ENCODE measurements around the gene RAMP3.
"Not testable (repeated sequence)": the region's sequence is repeated elsewhere in the genome, so short reads cannot be mapped to it uniquely, and the experiment has no call there.

RAMP3 gene

DNA sequence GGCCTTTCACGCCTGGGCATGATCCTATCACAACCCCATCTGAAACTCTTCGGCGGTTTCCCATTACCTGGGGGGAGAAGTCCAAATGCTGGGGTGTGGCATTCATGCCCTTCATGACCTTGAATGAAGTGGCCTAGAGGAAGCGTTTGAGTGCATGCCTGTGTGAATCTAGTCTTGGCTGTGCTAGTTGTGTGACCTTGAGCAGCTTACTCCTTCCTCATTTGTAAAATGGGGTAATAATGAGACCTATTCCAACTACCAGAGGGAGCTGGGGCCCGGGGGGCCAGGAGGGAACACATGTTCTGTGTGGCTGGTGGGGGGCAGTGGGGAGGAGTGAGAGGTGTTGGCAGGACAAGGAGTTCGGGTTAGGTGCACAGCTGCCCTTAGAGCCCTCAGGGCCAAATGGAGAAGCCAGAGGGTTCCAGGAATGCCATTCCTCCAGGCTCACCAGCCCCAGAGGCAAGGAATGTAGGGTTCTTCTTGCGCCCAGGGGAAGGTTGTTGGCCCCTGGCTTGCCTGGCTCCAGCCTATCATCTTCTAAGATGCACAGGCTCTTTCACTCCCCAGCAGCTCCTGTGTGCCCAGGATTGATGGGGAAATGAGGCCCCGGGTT lies 24.8 kb upstream of the RAMP3 start:
- no peak for DNase-seq

- DNase-seq: no peak
These were observed 24.2 kb upstream of the RAMP3 start for GRCh38 chr7:45133352-45133751.

- no peak for DNase-seq
These were observed 23.7 kb upstream of the RAMP3 start for GRCh38 chr7:45133877-45134276.

DNA sequence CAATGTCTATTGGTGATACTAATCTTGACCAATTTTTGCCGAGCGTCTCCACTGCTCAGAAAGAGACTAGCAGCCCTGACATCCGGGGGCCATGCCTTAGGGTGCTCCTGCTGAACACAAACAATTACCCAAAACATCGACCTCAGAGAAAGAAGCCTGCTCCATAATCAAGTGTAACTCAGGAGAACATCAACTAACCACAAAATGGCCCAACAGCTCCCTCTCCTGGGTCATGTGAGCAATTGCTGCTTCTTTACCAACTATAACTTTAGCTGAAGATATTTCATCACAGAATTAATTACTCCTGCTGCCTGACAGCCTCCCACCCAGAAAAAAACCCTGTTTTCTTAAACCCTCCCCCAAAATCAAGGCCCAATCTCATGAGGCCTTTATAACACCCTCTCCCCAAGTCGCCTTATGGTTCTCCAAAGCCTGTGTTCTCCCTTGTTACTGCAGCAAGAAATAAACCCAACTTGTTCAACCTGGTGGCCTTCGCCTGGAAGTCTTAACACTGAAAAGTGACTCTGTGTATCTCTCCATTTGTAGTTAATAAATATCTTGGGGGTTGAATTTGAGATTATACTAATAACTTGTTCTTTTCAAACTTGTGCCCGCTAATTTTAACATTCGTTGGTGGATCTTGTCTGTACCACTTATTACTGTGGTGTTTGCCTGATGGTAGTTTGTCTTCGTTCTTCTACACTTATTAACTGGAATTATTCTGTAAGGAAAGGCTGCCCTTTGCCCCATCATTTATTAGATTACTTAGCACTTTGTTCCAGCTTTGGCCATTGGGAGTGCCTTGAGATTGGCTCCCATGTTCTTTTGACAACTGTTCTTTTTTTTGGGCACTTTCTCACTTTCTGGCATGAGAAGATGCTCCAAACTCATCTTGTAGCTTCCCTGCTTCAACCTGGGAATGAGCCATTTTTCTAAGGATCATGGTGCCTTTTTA lies 21.2 kb upstream of the RAMP3 start:
- peak; percentile 25 to 81 (median 57) for DNase-seq

- DNase-seq: no peak
These were observed 18.9 kb upstream of the RAMP3 start for GRCh38 chr7:45138433-45139267.

DNA sequence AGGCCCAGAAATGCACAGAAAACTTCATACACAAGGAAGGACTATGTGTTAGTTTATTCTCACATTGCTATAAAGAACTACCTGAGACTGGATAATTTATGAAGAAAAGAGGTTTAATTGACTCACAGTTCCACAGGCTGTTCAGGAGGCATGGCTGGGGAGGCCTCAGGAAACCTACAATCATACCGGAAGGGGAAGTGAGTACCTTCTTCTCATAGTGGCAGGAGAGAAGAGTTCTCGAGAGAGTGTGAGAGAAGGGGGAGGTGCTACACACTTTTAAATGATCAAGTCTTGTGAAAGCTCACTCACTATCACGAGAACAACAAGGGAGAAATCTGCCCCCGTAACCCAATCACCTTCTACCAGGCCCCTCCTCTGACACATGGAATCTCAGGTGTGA lies 16.8 kb upstream of the RAMP3 start:
- no peak for DNase-seq

GRCh38 chr7:45143616-45144015 lies 14.0 kb upstream of the RAMP3 start:
- DNase-seq: no peak

DNA sequence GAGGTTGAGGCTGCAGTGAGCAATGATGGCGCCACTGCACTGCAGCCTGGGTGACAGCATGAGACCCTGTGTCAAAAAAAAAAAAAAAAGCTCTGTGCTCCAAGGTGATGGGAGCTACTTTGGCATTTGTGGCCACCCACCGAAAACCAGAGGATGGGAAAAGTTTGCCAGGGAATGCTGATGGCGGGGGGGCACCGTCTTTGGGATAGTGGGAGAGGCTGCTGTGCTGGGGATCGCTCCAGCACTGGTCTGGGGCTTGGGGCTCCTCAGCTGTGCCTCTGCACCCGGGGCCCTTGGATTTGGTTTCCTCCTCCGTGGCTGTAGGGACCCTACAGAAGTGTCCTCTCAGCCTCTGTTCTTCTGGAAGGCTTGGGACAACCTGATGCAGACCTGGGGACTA lies 11.7 kb upstream of the RAMP3 start:
- no peak for DNase-seq

DNA sequence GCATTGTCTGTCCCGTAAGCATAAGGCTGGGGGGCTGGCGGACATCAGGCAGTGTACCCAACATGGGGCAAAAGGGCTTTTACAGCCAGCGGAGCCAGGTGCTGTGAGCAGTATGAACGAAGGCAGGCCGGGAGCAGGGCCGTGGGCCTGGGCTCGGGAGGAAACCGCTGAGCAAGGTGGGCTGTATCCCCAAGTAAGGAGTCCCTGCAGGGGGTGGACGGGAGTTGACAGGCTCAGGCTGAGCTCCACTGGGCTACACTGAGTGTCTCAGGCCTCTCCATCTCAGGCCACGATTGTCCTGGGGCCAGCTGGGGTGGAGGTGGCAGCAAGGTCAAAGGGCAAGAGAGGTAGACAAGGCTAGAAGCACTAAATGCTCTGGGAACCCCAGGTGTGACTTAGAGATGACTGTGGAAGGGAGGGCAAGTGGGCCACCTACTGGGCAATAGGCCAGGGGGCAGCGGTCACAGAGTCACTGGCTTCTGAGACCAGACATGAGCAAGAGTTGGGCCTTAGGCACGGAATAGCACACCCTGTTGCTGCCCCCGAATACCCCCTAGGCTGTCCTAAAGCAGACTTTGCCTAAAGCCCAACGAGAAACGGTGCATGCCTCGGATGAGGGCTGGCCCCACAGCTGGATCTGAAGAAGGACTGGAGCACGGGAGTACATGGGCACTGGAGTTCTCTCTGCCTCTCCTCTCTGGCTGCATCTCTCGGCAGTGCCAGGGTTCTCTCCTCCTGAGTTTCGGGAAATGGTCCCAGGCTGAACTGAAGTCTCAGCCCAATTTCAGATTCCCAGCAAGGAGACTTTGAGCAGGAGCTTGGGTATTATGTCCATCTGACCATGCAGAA lies 10.8 kb upstream of the RAMP3 start:
- no peak for DNase-seq

GRCh38 chr7:45147858-45148652 lies 9.5 kb upstream of the RAMP3 start:
- no peak for DNase-seq

DNA sequence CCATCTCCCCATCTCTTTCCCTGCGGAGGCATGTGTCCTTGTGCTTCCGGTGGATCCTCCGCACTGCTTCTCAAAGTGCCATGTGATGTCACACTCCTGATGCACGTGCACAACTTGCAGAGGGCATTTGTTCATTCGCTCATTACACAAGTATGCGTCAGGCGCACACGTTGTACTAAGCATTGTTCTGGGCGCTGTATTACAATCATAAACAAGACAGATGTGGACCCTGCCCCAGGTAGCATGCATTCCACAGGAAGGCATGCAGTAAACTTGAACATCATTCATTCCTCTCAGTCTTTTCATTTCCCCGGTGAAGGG lies 9.0 kb upstream of the RAMP3 start:
- no peak for DNase-seq

DNA sequence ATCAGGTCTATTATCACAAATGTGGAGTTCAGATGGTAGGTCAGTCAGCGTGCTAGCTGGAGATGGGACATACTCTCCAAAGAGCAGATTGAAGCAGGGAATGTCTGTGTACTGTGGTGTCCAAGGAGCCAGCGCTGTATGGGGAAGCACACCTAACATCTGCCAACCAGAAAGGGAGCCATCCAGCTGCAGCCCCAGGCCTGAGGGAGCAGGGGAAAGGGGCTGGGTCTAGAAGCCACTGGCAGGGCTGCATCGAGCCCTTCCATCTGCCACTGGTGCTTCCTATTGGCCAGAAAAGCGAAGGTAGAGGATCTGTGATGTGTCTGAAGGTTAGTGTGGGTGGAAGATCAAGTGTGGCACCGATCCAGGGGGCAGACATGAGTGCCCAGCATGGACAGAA lies 8.0 kb upstream of the RAMP3 start:
- no peak for DNase-seq

DNA sequence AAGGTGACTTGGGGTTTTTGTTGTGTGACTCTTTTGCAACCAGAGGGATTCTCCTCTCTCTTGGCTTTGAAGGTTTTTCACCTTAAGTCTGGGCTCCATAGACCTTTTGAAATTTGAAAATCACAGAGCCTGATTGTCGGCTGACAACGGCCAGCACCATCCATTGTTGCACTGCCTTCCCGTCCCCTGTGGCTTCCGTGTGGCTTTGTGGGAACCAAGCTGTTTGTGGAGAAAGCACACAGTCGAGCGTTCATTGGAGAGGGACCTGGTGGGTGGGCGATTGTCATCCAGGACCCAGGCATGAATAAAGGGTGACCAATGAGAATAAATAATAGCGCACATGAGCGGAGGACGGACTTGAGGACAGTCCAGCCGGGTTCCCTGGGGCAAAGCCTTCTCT lies 7.4 kb upstream of the RAMP3 start:
- DNase-seq: no peak

GRCh38 chr7:45151131-45151684 lies 6.4 kb upstream of the RAMP3 start:
- no peak for DNase-seq

DNA sequence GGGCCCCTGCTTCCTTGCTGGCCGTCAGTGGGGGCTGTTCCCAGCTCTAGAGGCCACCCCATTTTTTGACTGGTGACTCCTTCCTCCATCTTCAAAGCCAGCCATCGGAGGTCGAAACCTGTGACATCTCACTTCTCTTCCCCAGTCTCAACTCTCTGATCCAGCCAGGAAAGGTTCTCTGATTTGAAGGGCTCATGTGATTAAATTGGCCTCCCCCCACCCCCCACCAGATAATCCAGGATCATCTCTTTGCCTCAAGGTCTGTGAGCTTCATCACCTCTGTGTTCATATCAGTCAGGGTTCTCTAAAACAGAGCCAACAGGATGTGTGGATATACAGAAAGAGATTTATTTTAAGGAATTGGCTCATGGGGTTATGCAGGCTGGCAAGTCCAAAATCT lies 5.6 kb upstream of the RAMP3 start:
- no peak for DNase-seq

DNA sequence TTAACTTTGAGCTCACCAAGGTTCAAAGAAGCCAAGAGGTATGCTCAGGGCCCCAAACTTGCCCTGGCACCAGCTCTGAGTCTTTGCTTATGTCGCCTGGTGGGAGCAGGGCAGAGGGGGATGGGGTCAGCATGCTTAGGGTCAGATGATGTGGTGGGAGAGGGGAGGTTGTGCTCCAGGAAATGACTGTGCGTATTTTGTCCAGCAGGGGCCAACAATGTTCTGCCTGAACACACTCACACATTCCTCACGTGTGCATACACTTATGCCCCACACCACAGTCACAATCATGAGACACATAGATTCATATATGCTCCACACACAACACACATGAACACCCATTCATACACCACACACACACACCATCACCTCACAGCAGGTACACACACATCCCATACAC lies 4.4 kb upstream of the RAMP3 start:
- DNase-seq: no peak

DNA sequence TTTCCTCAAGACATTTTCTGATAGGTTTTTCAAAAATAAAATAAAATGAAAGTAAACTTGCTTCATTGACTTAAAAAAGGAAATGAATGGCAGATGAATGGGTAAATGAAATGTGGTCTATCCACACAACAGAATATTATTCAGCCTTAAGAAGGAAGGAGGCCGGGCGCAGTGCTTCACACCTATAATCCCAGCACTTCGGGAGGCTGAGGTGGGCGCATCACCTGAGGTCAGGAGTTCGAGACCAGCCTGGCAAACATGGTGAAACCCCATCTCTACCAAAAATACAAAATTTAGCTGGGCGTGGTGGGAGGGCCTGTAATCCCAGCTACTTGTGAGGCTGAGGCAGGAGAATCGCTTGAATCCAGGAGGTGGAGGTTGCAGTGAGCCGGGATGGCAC lies 3.7 kb upstream of the RAMP3 start:
- DNase-seq: not testable (repeated sequence)

DNA sequence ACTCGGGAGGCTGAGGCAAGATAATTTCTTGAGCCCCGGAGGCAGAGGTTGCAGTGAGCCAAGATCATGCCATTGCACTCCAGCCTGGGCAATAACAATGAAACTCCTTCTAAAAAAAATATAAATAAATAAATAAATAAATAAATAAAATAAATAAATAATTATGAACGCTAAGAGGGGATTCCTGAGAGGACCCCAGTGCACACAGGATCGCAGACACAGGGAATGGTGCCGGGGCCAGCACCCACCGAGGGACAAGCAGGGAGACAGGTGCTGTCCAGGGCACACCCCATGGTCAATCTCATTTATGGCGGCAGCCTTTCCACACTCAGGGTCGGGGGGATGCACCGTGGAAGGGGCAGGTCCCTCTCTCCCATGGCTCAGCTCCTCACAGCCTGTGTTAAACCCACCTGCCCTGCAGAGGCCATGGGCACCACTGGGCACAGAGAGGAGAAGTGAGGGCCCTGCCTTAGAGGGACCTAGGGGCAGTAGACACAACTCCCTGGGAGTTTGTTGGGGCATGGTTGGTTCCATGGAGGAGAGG lies 2.2 kb upstream of the RAMP3 start:
- DNase-seq: no peak

DNA sequence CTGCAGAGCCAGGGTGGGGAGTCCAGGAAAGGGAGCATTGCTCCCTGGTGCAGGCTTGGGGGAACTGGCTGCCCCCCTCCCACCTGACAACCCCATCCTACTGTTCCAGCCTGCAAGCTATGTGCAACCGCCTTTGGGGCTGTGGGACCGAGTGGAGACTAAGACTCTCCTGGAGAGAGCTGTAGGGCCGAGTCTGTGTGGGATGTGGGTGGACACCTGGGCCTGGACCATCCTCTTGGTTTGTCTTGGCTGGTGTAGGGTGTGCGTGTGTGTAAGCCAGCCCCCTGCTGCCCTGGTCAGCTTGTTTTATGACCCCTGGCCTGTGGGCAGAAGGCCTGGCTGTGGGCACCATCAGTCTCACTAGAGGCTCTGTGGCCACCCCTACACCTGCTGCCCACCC lies 1.6 kb upstream of the RAMP3 start:
- DNase-seq: no peak

DNA sequence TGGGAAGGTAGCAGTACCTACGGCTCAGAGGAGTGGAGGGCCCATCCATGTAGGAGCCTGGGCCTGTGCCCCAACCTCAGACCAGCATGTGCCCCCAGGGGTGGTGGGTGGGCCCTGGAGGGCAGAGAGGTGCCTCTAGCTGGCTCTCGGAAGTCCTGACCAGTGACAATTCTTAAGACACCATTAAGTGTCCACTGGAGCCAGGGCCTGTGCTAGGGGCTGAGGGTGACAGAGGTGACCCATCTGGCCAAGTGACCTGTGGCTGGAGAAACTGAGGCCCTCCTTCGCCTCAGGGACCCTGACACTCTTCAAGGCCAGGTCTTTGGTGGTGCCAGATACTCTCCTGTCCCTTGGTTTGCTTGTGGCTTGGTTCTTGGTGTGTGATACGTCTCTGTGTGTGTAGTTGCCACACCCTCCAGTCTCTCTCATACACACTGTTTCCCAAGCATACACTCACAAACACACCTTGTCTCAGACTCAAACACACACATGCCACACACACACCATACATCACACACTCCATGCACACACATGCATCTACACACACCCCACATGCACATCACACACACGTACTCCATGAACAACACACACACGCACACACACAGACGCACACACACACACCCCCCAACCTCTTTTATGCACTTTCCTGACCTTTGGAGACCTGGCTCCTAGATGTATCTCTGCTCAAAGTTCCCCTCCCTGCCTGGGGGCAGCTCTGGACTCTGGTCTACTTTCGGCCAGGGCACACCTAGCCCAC lies 897 bp upstream of the RAMP3 start:
- DNase-seq: no peak

DNA sequence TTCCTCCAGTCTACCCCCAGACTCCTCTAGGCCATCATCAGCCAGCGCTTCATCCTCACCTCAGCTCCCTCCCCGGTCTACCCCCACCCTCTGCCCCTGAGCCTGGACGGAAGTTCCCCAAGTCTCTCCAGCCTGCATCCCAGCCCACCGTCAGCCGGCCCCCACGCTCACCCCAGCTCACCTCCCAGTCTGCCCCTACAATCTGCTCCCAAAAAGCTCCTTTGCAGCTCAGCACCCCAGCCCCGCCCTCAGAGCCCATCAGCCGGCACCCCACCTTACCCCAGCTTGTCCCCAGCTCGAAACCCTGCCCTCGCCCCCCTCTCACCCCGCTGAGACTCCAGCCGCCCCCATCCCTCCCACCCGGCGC lies 322 bp upstream of the RAMP3 start:
- no peak for DNase-seq

Measured in stimulated activated naive CD4-positive, alpha-beta T cell (primary cell).